A549 (cell line): ENCODE data around the gene NADK. TPM values are rescaled to one million over a fixed set of nuclear protein-coding genes. Genes with fewer than 3 reads are reported as not detected.
A peak's percentile ranks its signal among the peaks of the same experiment; 100 is the strongest.

ENCODE experiments used
- ATAC-seq, 2 experiments: fragments of 200-7000 bp in 1 of 2; fragments of >200 bp in 1 of 2; cut with Nextera tagmentation in 1 of 2; cut with Tn5 transposase in 1 of 2; 3 replicates each; pipeline versions ENCODE4 v1.8.0 to v1.9.1; 2018 to 2020; ENCODE audit warnings: mild to moderate bottlenecking in 1 of 2, moderate library complexity in 1 of 2
- CTCF ChIA-PET: fragments of 300-600 bp; sonication (Branson Sonifier 250); formaldehyde crosslinking; extraction: SDS; loops from one replicate; lab custom pipeline; 2021; ENCODE audit warnings: antibody characterized with exemption, inconsistent platforms; lab: Yijun Ruan, JAX
- POLR2A ChIA-PET: fragments of 350-600 bp; formaldehyde crosslinking; extraction: SDS; loops from one replicate; lab custom pipeline; 2021; ENCODE audit warnings: antibody characterized with exemption, inconsistent platforms; lab: Yijun Ruan, JAX
- DNase-seq, 2 experiments: peaks; one replicate each; pipeline versions ENCODE4 v3.0.0 to v3.0.0-alpha.2; 2011 to 2016; ENCODE audit warnings: low read depth in 1 of 2, low spot score in 1 of 2
- FAIRE-seq: peaks from 2 replicates; lab custom pipeline; 2011; peaks lifted over from hg19 to GRCh38; lab: Jason Lieb, UNC
- H3K27ac ChIP-seq, 2 experiments: fragments of >200 bp; sonication (Bioruptor Twin); formaldehyde crosslinking; 3 replicates each; pipeline ENCODE4 v1.5.1; 2016 to 2017
- H3K4me1 ChIP-seq: fragments of >200 bp; sonication (Bioruptor Twin); formaldehyde crosslinking; 3 replicates; pipeline ENCODE4 v1.6.1; 2016
- H3K4me2 ChIP-seq: fragments of >200 bp; sonication (Bioruptor Twin); formaldehyde crosslinking; 3 replicates; pipeline ENCODE4 v1.6.1; 2016
- H3K4me3 ChIP-seq: fragments of >200 bp; sonication (Bioruptor Twin); formaldehyde crosslinking; 3 replicates; pipeline ENCODE4 v1.5.1; 2016
- H3K9me3 ChIP-seq: fragments of >200 bp; sonication (Bioruptor Twin); formaldehyde crosslinking; 3 replicates; pipeline ENCODE4 v1.6.1; 2016
- CBX2 ChIP-seq: fragments of 200-600 bp; sonication (generic); IDR thresholded peaks from 2 replicates; pipeline ENCODE4 v1.6.1; 2016; ENCODE audit warnings: low read depth, mild to moderate bottlenecking, borderline replicate concordance
- CEBPB ChIP-seq, 2 experiments: fragments of >200 bp in 1 of 2; sonication (Bioruptor Twin) in 1 of 2; formaldehyde crosslinking in 1 of 2; IDR thresholded peaks; 2 replicates each; pipeline ENCODE4 v1.6.1; 2012 to 2016
- CHD2 ChIP-seq: fragments of 150-350 bp; IDR thresholded peaks from 2 replicates; pipeline ENCODE4 v1.6.1; 2014; ENCODE audit warnings: low read length; ENCODE audit not compliant: partially characterized antibody
- ESRRA ChIP-seq: fragments of 150-350 bp; IDR thresholded peaks from 2 replicates; pipeline ENCODE4 v1.6.1; 2014; ENCODE audit warnings: mild to moderate bottlenecking, low read length, borderline replicate concordance
- FOSB ChIP-seq: fragments of 250-450 bp; sonication (Bioruptor Pico); IDR thresholded peaks from 2 replicates; pipeline ENCODE4 v1.5.0; 2020; ENCODE audit warnings: mild to moderate bottlenecking, moderate library complexity
- GATA3 ChIP-seq: IDR thresholded peaks from 2 replicates; pipeline ENCODE4 v1.6.1; 2012; ENCODE audit warnings: borderline replicate concordance
- HOXA7 ChIP-seq: fragments of 250-450 bp; sonication (Bioruptor Pico); IDR thresholded peaks from 2 replicates; pipeline ENCODE4 v1.5.0; 2020; ENCODE audit warnings: mild to moderate bottlenecking, moderate library complexity
- HOXB5 ChIP-seq: fragments of 250-450 bp; sonication (Bioruptor Pico); IDR thresholded peaks from 2 replicates; pipeline ENCODE4 v1.5.0; 2020; ENCODE audit warnings: mild to moderate bottlenecking, moderate library complexity
- NR3C1 ChIP-seq: fragments of >200 bp; sonication (Bioruptor Twin); formaldehyde crosslinking; IDR thresholded peaks from 3 replicates; pipeline ENCODE4 v1.6.1; 2017
- POLR2AphosphoS2 ChIP-seq: conservative IDR thresholded peaks from 2 replicates; pipeline ENCODE4 v1.6.1; 2012; ENCODE audit warnings: low read length, improper control_type of control experiment, inconsistent platforms
- RAD21 ChIP-seq, 2 experiments: fragments of >200 bp in 1 of 2; sonication (Bioruptor Twin) in 1 of 2; formaldehyde crosslinking in 1 of 2; IDR thresholded peaks in 1 of 2; conservative IDR thresholded peaks in 1 of 2; 2 replicates in 1 of 2; 3 replicates in 1 of 2; pipeline ENCODE4 v1.6.1; 2012 to 2018; ENCODE audit warnings: inconsistent platforms in 1 of 2
- RFX5 ChIP-seq: fragments of 450-650 bp; IDR thresholded peaks from 2 replicates; pipeline ENCODE4 v1.7.1; 2014; ENCODE audit warnings: antibody characterized with exemption, mild to moderate bottlenecking, moderate library complexity
- RNF2 ChIP-seq: fragments of 200-600 bp; sonication (generic); IDR thresholded peaks from 2 replicates; pipeline ENCODE4 v1.6.1; 2016; ENCODE audit warnings: low read depth, mild to moderate bottlenecking, antibody characterized with exemption, moderate library complexity, borderline replicate concordance
- SMC3 ChIP-seq: fragments of >200 bp; sonication (Bioruptor Twin); formaldehyde crosslinking; IDR thresholded peaks from 3 replicates; pipeline ENCODE4 v1.6.1; 2018; ENCODE audit warnings: inconsistent platforms
- TFCP2L1 ChIP-seq: fragments of 250-450 bp; sonication (Bioruptor Pico); IDR thresholded peaks from 2 replicates; pipeline ENCODE4 v1.5.0; 2021; ENCODE audit warnings: mild to moderate bottlenecking
- WGBS: methylation state at CpG from one replicate; pipeline ENCODE4 v1.1.6; 2017; ENCODE audit errors: missing lambda C conversion rate; 5-methylcytosine and 5-hydroxymethylcytosine counted together
- polyA plus RNA-seq, 4 experiments: library from polyadenylated mRNA; depleted of rRNA in 3 of 4; stranded (reverse); fragments of >200 nt; fragmentation: RNase III in 1 of 4; extraction: RNeasy Plus Mini Kit Qiagen cat#74134 plus additional on column Dnase treatment in 1 of 4; gene quantifications; 2 replicates in 3 of 4; 3 replicates in 1 of 4; pipeline ENCODE4 v1.2.3, GENCODE V29; 2011 to 2017
- TF ChIP-seq, protein P1 (sequence below): fragments of 150-350 bp; IDR thresholded peaks from 2 replicates; pipeline ENCODE4 v1.6.1; 2014; ENCODE audit warnings: low read depth, mild to moderate bottlenecking, low read length
- TF ChIP-seq, protein P2 (sequence below): fragments of >200 bp; sonication (Bioruptor Twin); formaldehyde crosslinking; IDR thresholded peaks from 3 replicates; pipeline ENCODE4 v1.5.1; 2016
- TF ChIP-seq, protein P3 (sequence below): fragments of >200 bp; sonication (Bioruptor Twin); formaldehyde crosslinking; IDR thresholded peaks from 3 replicates; pipeline ENCODE4 v1.6.1; 2016
- TF ChIP-seq, protein P4 (sequence below): IDR thresholded peaks from 2 replicates; pipeline ENCODE4 v1.6.1; 2012; ENCODE audit warnings: low read depth, borderline replicate concordance

The NADK gene
- polyA plus RNA-seq, 2 of the 4 experiments (the other 2 are of a cell fraction) = 35.8 to 38.4 TPM

DNA sequence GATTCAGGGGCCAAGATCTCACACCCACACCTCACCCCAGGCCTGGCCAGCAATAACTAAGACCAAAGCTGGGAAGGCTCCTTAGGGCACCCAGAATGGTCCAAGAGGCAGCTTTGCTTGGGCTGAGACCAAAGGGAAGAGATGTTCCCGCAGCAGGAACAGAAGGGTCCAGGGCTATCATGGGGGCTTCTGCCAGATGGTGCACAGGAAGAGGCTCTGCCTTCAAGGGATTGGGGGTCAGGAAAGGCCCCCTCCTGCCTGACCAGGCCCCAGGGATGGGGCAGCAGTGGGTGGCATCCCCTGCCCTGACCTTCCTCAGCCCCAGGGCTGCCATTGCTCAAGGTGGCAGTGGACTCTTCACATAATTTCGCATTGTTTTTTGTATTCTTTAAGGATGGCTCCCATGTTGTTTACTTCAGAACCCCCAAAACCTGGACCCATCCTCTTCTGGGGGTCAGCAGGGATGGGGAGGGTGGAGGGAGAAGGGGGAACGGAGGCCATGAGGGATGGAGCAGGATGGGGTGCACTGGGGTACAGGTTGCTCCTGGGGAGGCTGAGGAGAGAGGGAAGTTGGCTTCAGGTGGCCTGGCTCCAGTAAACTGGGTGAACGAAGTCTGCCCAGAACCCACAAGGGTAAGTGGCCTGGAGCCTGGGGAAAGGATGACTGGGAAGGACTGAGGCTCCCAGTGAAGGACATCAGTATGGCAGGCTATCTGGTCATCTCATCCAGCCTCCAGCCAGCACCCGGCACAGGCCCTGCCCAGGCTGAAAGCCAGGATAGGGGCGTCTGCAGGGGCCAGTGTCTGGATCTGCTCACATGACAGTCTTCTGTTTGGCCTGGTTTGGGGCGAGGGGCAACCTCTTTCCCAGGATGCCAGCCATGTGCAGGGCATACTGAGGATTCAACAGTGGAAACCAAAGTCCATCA is 2.6 kb upstream of the NADK start:
- Histone ChIP-seq H3K27ac (peak overlapping the region in 1 of 2 experiments; percentile 36; a peak in 1 of 6 replicates), H3K4me3 (no peak overlapping the region), H3K4me1 (peaks cover 39% of the 10 kb centered on the region), H3K9me3 (no peaks in the 10 kb centered on the region)
- FAIRE-seq = no peak
- peak in 1 of 2 experiments; percentile 3; a peak in 1 of 6 replicates for ATAC-seq
- WGBS = 75% methylated on average over 4 of the region's 7 CpGs
- POLR2A ChIA-PET = no interaction called here
- TF ChIP-seq RAD21 (conservative IDR thresholded peaks at IDR 0.05 in 1 of 2, IDR thresholded peaks at IDR 0.05 in 1 of 2) (no peak), RNF2 (no peak), GATA3 (no peak)
- TF ChIP-seq, protein P1, sequence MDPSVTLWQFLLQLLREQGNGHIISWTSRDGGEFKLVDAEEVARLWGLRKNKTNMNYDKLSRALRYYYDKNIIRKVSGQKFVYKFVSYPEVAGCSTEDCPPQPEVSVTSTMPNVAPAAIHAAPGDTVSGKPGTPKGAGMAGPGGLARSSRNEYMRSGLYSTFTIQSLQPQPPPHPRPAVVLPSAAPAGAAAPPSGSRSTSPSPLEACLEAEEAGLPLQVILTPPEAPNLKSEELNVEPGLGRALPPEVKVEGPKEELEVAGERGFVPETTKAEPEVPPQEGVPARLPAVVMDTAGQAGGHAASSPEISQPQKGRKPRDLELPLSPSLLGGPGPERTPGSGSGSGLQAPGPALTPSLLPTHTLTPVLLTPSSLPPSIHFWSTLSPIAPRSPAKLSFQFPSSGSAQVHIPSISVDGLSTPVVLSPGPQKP = no peak
- TF ChIP-seq, all 56 proteins: peak for 0
- CTCF ChIA-PET = interaction anchor here (1.2 to 1.3 kb wide), 3 partner anchors 8 to 126 kb away, joined by 3 to 4 read pairs (median 3); no protein-coding TSS in a partner anchor
- no peak overlapping the region for H3K4me2 ChIP-seq
- no peak for DNase-seq

DNA sequence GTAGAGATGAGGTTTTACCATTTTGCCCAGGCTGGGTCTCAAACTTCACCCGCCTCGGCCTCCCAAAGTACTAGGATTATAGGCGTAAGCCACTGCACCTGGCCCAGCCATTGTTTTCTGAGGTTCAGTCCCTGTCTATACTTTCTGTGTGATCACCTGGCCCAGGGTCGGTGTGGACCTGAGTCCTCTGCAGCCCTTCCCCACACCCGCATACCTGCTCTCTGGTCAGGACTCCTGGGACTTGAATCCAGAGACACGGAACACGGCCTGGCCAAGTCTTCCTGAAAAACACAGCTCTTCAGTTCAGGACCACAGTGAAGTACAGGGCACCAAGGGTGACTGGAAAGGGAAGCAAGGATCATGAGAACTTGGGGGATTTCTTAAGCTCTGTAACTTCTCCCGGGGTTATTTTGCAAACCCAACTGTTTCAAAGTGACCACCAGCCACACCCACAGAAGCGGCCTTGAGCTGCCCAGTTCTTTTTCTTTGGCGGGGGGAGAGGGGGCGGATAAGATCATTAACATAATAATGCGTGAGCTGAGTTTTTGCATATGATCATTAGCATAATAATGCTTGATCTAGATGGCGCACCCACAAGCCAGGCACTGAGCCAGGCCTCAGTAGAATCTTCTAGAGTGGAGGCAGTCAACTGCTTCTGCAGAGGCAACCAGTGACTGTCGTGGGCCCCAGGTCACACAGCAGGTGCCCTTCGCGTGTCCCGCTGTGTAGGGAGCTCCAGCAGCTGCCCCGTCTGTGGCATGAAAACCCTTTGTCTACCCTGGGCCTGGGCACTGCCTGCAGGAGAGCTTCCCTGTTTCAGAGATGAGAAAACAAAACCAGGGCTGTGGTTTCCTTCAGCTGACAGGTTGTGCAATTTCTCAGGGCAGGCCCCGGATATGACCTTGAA is 1.7 kb upstream of the NADK start:
- no peak for ATAC-seq
- WGBS = 82% methylated on average over 13 of the region's 19 CpGs
- ChIA-PET CTCF (interaction anchor here (1.2 to 1.3 kb wide), 3 partner anchors 9 to 127 kb away, joined by 3 to 4 read pairs (median 3); no protein-coding TSS in a partner anchor), POLR2A (no interaction called here)
- TF ChIP-seq ESRRA = 0 out of 2 replicates have a peak, but pooled peaks have one; percentile 35
- TF ChIP-seq, protein P2, sequence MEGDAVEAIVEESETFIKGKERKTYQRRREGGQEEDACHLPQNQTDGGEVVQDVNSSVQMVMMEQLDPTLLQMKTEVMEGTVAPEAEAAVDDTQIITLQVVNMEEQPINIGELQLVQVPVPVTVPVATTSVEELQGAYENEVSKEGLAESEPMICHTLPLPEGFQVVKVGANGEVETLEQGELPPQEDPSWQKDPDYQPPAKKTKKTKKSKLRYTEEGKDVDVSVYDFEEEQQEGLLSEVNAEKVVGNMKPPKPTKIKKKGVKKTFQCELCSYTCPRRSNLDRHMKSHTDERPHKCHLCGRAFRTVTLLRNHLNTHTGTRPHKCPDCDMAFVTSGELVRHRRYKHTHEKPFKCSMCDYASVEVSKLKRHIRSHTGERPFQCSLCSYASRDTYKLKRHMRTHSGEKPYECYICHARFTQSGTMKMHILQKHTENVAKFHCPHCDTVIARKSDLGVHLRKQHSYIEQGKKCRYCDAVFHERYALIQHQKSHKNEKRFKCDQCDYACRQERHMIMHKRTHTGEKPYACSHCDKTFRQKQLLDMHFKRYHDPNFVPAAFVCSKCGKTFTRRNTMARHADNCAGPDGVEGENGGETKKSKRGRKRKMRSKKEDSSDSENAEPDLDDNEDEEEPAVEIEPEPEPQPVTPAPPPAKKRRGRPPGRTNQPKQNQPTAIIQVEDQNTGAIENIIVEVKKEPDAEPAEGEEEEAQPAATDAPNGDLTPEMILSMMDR = no peak
- peak; percentile 13 to 53; a peak in 2 of 4 replicates for TF ChIP-seq CEBPB (IDR thresholded peaks at IDR 0.05)
- no peak for FAIRE-seq
- peaks cover 44% of the 10 kb centered on the region for H3K4me1 ChIP-seq
- H3K4me3 ChIP-seq = no peak overlapping the region
- DNase-seq = no peak
- peak overlapping the region in 1 of 2 experiments; percentile 40; a peak in 2 of 6 replicates for H3K27ac ChIP-seq
- no peaks in the 10 kb centered on the region for H3K9me3 ChIP-seq
- no peak overlapping the region for H3K4me2 ChIP-seq

DNA sequence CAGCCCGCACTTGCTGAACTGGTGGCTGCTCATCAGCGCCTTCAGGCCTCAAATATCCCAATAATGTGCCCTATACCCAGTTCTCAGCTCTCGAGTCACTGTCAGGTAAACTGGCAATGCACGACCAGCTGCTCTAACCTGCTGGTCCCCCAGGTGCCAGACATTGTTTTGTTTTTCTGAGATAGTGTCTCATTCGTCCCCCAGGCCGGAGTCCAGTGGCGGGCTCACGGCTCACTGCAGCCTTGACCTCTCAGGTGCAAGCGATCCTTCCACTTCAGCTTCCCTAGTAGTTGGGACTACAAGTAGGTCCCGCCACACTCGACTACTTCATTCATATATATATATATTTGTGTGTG is 1.0 kb upstream of the NADK start:
- H3K4me3 ChIP-seq = peak overlapping the region; percentile 78; the same call in 1 of the 3 replicates
- 89% methylated on average over 11 of the region's 11 CpGs for WGBS
- peaks cover 44% of the 10 kb centered on the region for H3K4me1 ChIP-seq
- ChIA-PET CTCF (no interaction called here), POLR2A (no interaction called here)
- H3K4me2 ChIP-seq = peak overlapping the region; percentile 99
- no peaks in the 10 kb centered on the region for H3K9me3 ChIP-seq
- ATAC-seq (no peak), FAIRE-seq (no peak)
- peak overlapping the region; percentile 99; a peak in 5 of 6 replicates for H3K27ac ChIP-seq
- TF ChIP-seq ESRRA = no peak
- no peak for TF ChIP-seq POLR2AphosphoS2
- TF ChIP-seq, protein P2 = no peak
- TF ChIP-seq, protein P3, sequence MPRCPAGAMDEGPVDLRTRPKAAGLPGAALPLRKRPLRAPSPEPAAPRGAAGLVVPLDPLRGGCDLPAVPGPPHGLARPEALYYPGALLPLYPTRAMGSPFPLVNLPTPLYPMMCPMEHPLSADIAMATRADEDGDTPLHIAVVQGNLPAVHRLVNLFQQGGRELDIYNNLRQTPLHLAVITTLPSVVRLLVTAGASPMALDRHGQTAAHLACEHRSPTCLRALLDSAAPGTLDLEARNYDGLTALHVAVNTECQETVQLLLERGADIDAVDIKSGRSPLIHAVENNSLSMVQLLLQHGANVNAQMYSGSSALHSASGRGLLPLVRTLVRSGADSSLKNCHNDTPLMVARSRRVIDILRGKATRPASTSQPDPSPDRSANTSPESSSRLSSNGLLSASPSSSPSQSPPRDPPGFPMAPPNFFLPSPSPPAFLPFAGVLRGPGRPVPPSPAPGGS = no peak
- TF ChIP-seq CEBPB (IDR thresholded peaks at IDR 0.05) = no peak
- no peak for TF ChIP-seq CHD2
- TF ChIP-seq TFCP2L1 = no peak
- TF ChIP-seq, protein P1 = no peak
- no peak for TF ChIP-seq FOSB (CRISPR knock-in tag)
- no peak for TF ChIP-seq NR3C1
- TF ChIP-seq, protein P4, sequence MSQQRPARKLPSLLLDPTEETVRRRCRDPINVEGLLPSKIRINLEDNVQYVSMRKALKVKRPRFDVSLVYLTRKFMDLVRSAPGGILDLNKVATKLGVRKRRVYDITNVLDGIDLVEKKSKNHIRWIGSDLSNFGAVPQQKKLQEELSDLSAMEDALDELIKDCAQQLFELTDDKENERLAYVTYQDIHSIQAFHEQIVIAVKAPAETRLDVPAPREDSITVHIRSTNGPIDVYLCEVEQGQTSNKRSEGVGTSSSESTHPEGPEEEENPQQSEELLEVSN = no peak
- TF ChIP-seq HOXB5 (CRISPR knock-in tag) = no peak
- no peak for TF ChIP-seq SMC3
- no peak for TF ChIP-seq RNF2
- TF ChIP-seq HOXA7 (CRISPR knock-in tag) = no peak
- no peak for TF ChIP-seq RFX5
- no peak for TF ChIP-seq CBX2
- TF ChIP-seq, all 56 proteins: peak for 0
- no peak for DNase-seq
